Purkinje cell (primary cell): Measurements from ENCODE around the gene OR2G3. TPM values are rescaled to one million over a fixed set of nuclear protein-coding genes. Genes with fewer than 3 reads are reported as not detected.

Experiments used
- polyA plus RNA-seq: library from polyadenylated mRNA; unstranded; fragments of >200 nt; fragmentation: Nextera tagmentation; gene quantifications from 2 replicates; pipeline ENCODE4 v1.2.1, GENCODE V29; 2014

The OR2G3 gene
- not detected in 2 replicates for polyA plus RNA-seq

GRCh38 chr1:247605286-247605685, at the start of gene OR2G3:
Gene OR2G3 (plus strand): TSS chr1:247605586. CDS start chr1:247605586, 0 bp downstream.

GRCh38 chr1:247588060-247588459, 17.3 kb upstream of the OR2G3 start, which contains the start of gene OR2G2:
Gene OR2G2 (plus strand): TSS chr1:247588360. CDS start chr1:247588360, 0 bp downstream.

Other genes starting within 250 kb of the OR2G3 start
- gene NLRP3, start 189.4 kb upstream of the OR2G3 start, polyA plus RNA-seq: 6.0 and 12.5 TPM in 2 replicates
- gene OR2B11, start 147.5 kb upstream of the OR2G3 start, polyA plus RNA-seq: 0.43 TPM in 1 of 2 replicates, not detected in the other
- gene OR2C3, start 69.1 kb upstream of the OR2G3 start, polyA plus RNA-seq: 0.11 TPM in 1 of 2 replicates, not detected in the other
- gene GCSAML, start 56.5 kb upstream of the OR2G3 start, polyA plus RNA-seq: 0.06 and 1.9 TPM in 2 replicates
- gene OR2G2, start 17.2 kb upstream of the OR2G3 start, polyA plus RNA-seq: not detected in 2 replicates
- not detected in 2 replicates for gene OR13G1, start 74.2 kb downstream of the OR2G3 start, polyA plus RNA-seq
- gene OR6F1, start 111.1 kb downstream of the OR2G3 start, polyA plus RNA-seq: not detected in 2 replicates
- gene OR14K1, start 133.0 kb downstream of the OR2G3 start, polyA plus RNA-seq: not detected in 2 replicates
- not detected in 2 replicates for gene OR14A2, start 142.6 kb downstream of the OR2G3 start, polyA plus RNA-seq
- not detected in 2 replicates for gene OR1C1, start 155.0 kb downstream of the OR2G3 start, polyA plus RNA-seq
- gene OR14A16, start 218.5 kb downstream of the OR2G3 start, polyA plus RNA-seq: not detected in 2 replicates
- not detected in 2 replicates for gene OR11L1, start 236.3 kb downstream of the OR2G3 start, polyA plus RNA-seq